ENCODE measurements around the gene NCK2. TPM values are rescaled to one million over a fixed set of nuclear protein-coding genes. Genes with fewer than 3 reads are reported as not detected.
"Not testable (repeated sequence)": the region's sequence is repeated elsewhere in the genome, so short reads cannot be mapped to it uniquely, and the experiment has no call there.

NCK2 gene
- polyA plus RNA-seq, 1 experiment: 20.5 TPM

GRCh38 chr2:105754011-105754410, 9.3 kb downstream of the NCK2 start:
- Histone ChIP-seq H3K9me3 (ENCODE audit: control insufficient read depth, insufficient read depth, low read length) (0 out of 2 replicates have a peak, but pooled peaks cover 4% of the 10 kb centered on the region), H3K4me3 (ENCODE audit: low read depth, low read length) (no peak overlapping the region), H3K27me3 (ENCODE audit: control insufficient read depth, insufficient read depth, low read length) (no peaks in the 10 kb centered on the region), H3K27ac (ENCODE audit: low read depth, low read length) (no peak overlapping the region)
- ChIA-PET CTCF (interaction anchor here (0.7 to 1.0 kb wide), 2 partner anchors 8 to 410 kb away, joined by 3 read pairs; no protein-coding TSS in a partner anchor), POLR2A (interaction anchor here (0.6 kb wide), 1 partner anchor 111 kb away, joined by 3 read pairs; no protein-coding TSS in a partner anchor)
- DNase-seq (ENCODE audit: low read depth, low spot score): no peak
- no peak for TF ChIP-seq CTCF (IDR thresholded peaks at IDR 0.05; ENCODE audit: low read depth, low read length)

- Histone ChIP-seq H3K27me3 (ENCODE audit: control insufficient read depth, insufficient read depth, low read length) (no peaks in the 10 kb centered on the region), H3K27ac (ENCODE audit: low read depth, low read length) (no peak overlapping the region), H3K4me3 (ENCODE audit: low read depth, low read length) (no peak overlapping the region), H3K9me3 (ENCODE audit: control insufficient read depth, insufficient read depth, low read length) (0 out of 2 replicates have a peak, but pooled peaks cover under 1% of the 10 kb centered on the region)
- ChIA-PET CTCF (no interaction called here), POLR2A (no interaction called here)
- no peak for TF ChIP-seq CTCF (IDR thresholded peaks at IDR 0.05; ENCODE audit: low read depth, low read length)
- no peak for DNase-seq (ENCODE audit: low read depth, low spot score)
These were observed 10.3 kb downstream of the NCK2 start for GRCh38 chr2:105754994-105755393.

DNA sequence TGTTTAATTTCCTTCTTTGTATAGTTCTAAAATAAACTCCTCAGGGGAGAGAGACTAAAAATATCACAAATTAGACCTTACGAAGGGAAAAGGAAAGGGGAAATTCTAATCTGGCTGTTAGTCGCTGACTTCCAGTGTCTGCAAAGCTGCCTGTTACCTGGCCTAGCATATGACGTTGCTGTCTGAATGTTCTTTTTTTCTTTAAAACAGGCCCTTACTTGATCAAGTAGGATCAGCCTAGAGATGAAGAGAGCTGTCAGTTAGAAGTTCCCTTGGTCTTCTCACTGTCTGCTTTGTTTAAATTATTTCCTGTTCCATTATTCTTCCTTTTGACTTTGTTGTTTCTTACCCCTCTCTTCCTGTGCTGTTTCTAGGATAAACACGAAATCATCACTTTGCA, 11.2 kb downstream of the NCK2 start:
- POLR2A ChIA-PET: no interaction called here
- CTCF ChIA-PET: no interaction called here

GRCh38 chr2:105756435-105756834, 11.7 kb downstream of the NCK2 start:
- DNase-seq (ENCODE audit: low read depth, low spot score): no peak
- no peak overlapping the region for H3K4me3 ChIP-seq (ENCODE audit: low read depth, low read length)
- TF ChIP-seq CTCF (IDR thresholded peaks at IDR 0.05; ENCODE audit: low read depth, low read length): no peak
- no peak overlapping the region for H3K27ac ChIP-seq (ENCODE audit: low read depth, low read length)
- ChIA-PET CTCF (no interaction called here), POLR2A (no interaction called here)
- no peaks in the 10 kb centered on the region for H3K9me3 ChIP-seq (ENCODE audit: control insufficient read depth, insufficient read depth, low read length)
- no peaks in the 10 kb centered on the region for H3K27me3 ChIP-seq (ENCODE audit: control insufficient read depth, insufficient read depth, low read length)

More for the DNA sequence above, 11.2 kb downstream of the NCK2 start:
- no peak for TF ChIP-seq CTCF (IDR thresholded peaks at IDR 0.05; ENCODE audit: low read depth, low read length)
- no peaks in the 10 kb centered on the region for H3K27me3 ChIP-seq (ENCODE audit: control insufficient read depth, insufficient read depth, low read length)
- H3K4me3 ChIP-seq (ENCODE audit: low read depth, low read length): no peak overlapping the region
- DNase-seq (ENCODE audit: low read depth, low spot score): no peak
- no peak overlapping the region for H3K27ac ChIP-seq (ENCODE audit: low read depth, low read length)
- no peaks in the 10 kb centered on the region for H3K9me3 ChIP-seq (ENCODE audit: control insufficient read depth, insufficient read depth, low read length)

- POLR2A ChIA-PET; CTCF ChIA-PET; H3K9me3 ChIP-seq (ENCODE audit: control insufficient read depth, insufficient read depth, low read length); H3K4me3 ChIP-seq (ENCODE audit: low read depth, low read length); H3K27me3 ChIP-seq (ENCODE audit: control insufficient read depth, insufficient read depth, low read length); DNase-seq (ENCODE audit: low read depth, low spot score); H3K27ac ChIP-seq (ENCODE audit: low read depth, low read length): not testable (repeated sequence)
These were observed 12.2 kb downstream of the NCK2 start for GRCh38 chr2:105756865-105757264.

- ChIA-PET POLR2A (no interaction called here), CTCF (no interaction called here)
- Histone ChIP-seq H3K27me3 (ENCODE audit: control insufficient read depth, insufficient read depth, low read length) (no peaks in the 10 kb centered on the region), H3K9me3 (ENCODE audit: control insufficient read depth, insufficient read depth, low read length) (no peaks in the 10 kb centered on the region), H3K27ac (ENCODE audit: low read depth, low read length) (no peak overlapping the region), H3K4me3 (ENCODE audit: low read depth, low read length) (no peak overlapping the region)
- TF ChIP-seq CTCF (IDR thresholded peaks at IDR 0.05; ENCODE audit: low read depth, low read length): no peak
- no peak for DNase-seq (ENCODE audit: low read depth, low spot score)
These were observed 12.7 kb downstream of the NCK2 start for GRCh38 chr2:105757433-105757832.
